ENCODE results near the gene ANKRD44. TPM values are rescaled to one million over a fixed set of nuclear protein-coding genes. Genes with fewer than 3 reads are reported as not detected.

Gene ANKRD44
- total and polyA plus RNA-seq, 4 experiments from 2014 or later, result 51.5 to 248 (median 158) TPM

DNA sequence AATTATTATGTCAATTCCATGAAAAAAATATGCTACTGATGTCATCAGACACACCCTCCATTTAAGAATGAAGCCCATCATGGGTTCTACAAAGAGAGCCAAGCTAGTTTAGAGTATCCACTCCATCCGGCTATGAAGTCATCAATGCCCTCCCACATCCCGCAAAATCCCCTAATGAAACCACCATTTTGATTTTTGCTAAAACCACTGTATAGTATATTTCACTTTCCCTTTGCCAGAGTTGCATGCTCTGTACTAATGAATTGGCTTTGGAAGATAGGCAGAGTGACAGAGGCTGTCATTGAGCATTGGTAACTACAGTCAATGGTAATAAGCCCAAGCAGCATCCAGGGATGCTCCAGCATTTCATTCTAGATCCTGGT, 118.6 kb downstream of the ANKRD44 start:
- H3K9me3 ChIP-seq (ENCODE audit: control insufficient read depth in 1 of 2, low read length in 2 of 2), result no peaks in the 10 kb centered on the region
- DNase-seq, result peak; percentile 69 to 90 (median 79)
- CTCF ChIA-PET (ENCODE audit: partially characterized antibody), result interaction anchor here (0.7 to 4.2 kb wide), 30 partner anchors 9 to 186 kb away, joined by 3 to 129 read pairs (median 8); partner anchors contain the start of gene ANKRD44
- H3K36me3 ChIP-seq (ENCODE audit: insufficient read depth, low read length), result peaks cover under 1% of the 10 kb centered on the region
- H3K4me3 ChIP-seq (ENCODE audit: low read length in 2 of 2), result no peak overlapping the region
- H3K4me1 ChIP-seq (ENCODE audit: insufficient read depth, low read length), result peaks cover 92% of the 10 kb centered on the region
- POLR2A ChIA-PET (ENCODE audit: partially characterized antibody), result interaction anchor here (0.7 to 4.2 kb wide), 22 partner anchors 14 to 164 kb away, joined by 3 to 98 read pairs (median 5); partner anchors contain the start of gene ANKRD44
- Mint-ChIP-seq H3K27me3 (no peaks in the 10 kb centered on the region), H3K4me1 (peaks cover 68 to 86% (median 76%) of the 10 kb centered on the region in 4 donors), H3K36me3 (peaks cover 0 to 17% of the 10 kb centered on the region in 2 donors), H3K9me3 (no peaks in the 10 kb centered on the region), H3K27ac (peak overlapping the region; percentile 64 to 93 (median 89)), H3K4me3 (peak overlapping the region; percentile 27 to 73 (median 62))
- H3K27me3 ChIP-seq (ENCODE audit: insufficient read depth, low read length), result no peaks in the 10 kb centered on the region
- H3K27ac ChIP-seq (ENCODE audit: low read depth, low read length), result peak overlapping the region; percentile 77
- intact Hi-C loops (cut with micrococcal nuclease), result loop anchor here (1.0 to 10.0 kb wide), 7 partner anchors 7 to 1027 kb away; partner anchors contain the start of gene ANKRD44

DNA sequence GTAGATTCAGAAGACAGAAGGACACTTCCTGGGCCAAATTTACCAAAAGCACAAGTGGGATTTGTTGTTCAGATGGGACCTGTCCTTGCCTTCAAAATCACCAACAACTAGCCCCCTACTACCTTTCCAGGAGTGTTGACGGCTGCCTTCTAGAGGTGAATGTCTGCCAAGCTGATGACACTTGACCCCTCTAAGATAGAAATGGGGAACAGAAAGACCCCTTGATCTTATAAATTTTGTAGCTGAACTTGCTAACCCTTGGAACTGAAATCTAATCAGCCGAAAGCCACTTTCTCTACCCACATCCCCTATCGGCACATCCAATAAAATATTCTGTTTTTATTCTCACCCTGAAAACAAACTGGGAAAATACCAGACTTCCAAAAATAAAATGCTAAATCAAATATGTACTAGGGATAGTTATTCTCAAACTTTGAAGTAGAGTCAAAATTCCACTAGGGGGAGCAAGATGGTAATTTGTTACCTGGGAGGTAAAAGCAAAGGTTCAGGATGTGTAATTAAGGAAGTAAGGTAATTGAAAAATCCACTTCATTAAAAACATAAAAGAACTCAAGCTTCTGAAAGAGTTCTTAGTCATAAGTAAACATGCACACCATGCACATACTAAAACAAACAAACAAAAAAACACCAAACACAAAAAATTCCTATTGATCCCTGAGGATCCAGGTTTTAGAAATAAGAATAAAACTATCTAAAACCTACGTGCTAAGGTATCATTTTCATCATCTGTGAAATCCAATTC, 119.2 kb downstream of the ANKRD44 start:
- Histone ChIP-seq H3K27me3 (ENCODE audit: insufficient read depth, low read length) (no peaks in the 10 kb centered on the region), H3K36me3 (ENCODE audit: insufficient read depth, low read length) (peaks cover 3% of the 10 kb centered on the region), H3K9me3 (ENCODE audit: control insufficient read depth in 1 of 2, low read length in 2 of 2) (no peaks in the 10 kb centered on the region), H3K4me3 (ENCODE audit: low read length in 2 of 2) (no peak overlapping the region), H3K27ac (ENCODE audit: low read depth, low read length) (peak overlapping the region; percentile 77), H3K4me1 (ENCODE audit: insufficient read depth, low read length) (peaks cover 90% of the 10 kb centered on the region)
- Mint-ChIP-seq H3K36me3 (peaks cover under 1 to 15% of the 10 kb centered on the region in 2 donors), H3K27ac (peak overlapping the region; percentile 64 to 93 (median 89)), H3K27me3 (no peaks in the 10 kb centered on the region), H3K9me3 (no peaks in the 10 kb centered on the region), H3K4me3 (peak overlapping the region in 7 of 8 donors; percentile 27 to 73 (median 60)), H3K4me1 (peaks cover 64 to 85% (median 73%) of the 10 kb centered on the region in 4 donors)
- ChIA-PET POLR2A (ENCODE audit: partially characterized antibody) (interaction anchor here (0.7 to 4.2 kb wide), 25 partner anchors 7 to 165 kb away, joined by 3 to 98 read pairs (median 5); partner anchors contain the start of gene ANKRD44), CTCF (ENCODE audit: partially characterized antibody) (interaction anchor here (0.7 to 4.2 kb wide), 40 partner anchors 9 to 187 kb away, joined by 3 to 129 read pairs (median 4); partner anchors contain the start of gene ANKRD44)
- intact Hi-C loops (cut with micrococcal nuclease), result loop anchor here (1.0 to 10.0 kb wide), 7 partner anchors 8 to 1027 kb away; partner anchors contain the start of gene ANKRD44
- peak in 4 of 5 donors; percentile 69 to 75 (median 74) for DNase-seq

DNA sequence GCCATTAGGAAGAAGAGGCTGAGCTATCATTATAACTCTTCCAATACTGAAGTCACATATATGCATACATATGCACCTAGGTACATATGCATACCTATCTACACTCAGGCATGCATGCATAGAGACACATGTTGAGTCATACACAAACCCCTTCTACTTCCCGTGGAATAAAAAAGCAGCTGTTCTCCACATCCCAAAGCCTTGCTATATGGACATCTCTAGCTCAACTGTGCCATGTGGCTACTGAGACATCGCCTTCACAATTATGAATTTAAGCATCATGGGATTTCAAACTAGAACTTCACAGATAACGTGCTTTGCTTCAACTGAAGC, 120.5 kb downstream of the ANKRD44 start:
- Histone ChIP-seq H3K4me3 (ENCODE audit: low read length in 2 of 2) (no peak overlapping the region), H3K4me1 (ENCODE audit: insufficient read depth, low read length) (peaks cover 79% of the 10 kb centered on the region), H3K9me3 (ENCODE audit: control insufficient read depth in 1 of 2, low read length in 2 of 2) (no peaks in the 10 kb centered on the region), H3K27me3 (ENCODE audit: insufficient read depth, low read length) (no peaks in the 10 kb centered on the region), H3K36me3 (ENCODE audit: insufficient read depth, low read length) (peaks cover 12% of the 10 kb centered on the region), H3K27ac (ENCODE audit: low read depth, low read length) (peak overlapping the region; percentile 18)
- ChIA-PET CTCF (ENCODE audit: partially characterized antibody) (interaction anchor here (0.6 to 4.2 kb wide), 21 partner anchors 9 to 188 kb away, joined by 3 to 129 read pairs (median 4); partner anchors contain the start of gene ANKRD44), POLR2A (ENCODE audit: partially characterized antibody) (interaction anchor here (1.1 to 4.2 kb wide), 6 partner anchors 9 to 133 kb away, joined by 3 to 98 read pairs (median 10); partner anchors contain the start of gene ANKRD44)
- no peak for DNase-seq
- no peak overlapping the region for H3K4me3 Mint-ChIP-seq
- peaks cover 61 to 85% (median 71%) of the 10 kb centered on the region in 4 donors for H3K4me1 Mint-ChIP-seq
- intact Hi-C loops (cut with micrococcal nuclease), result loop anchor here (2.0 to 10.0 kb wide), 3 partner anchors 17 to 1025 kb away; no protein-coding TSS in a partner anchor
- no peaks in the 10 kb centered on the region for H3K9me3 Mint-ChIP-seq
- no peaks in the 10 kb centered on the region for H3K27me3 Mint-ChIP-seq
- peaks cover 12 to 26% of the 10 kb centered on the region in 2 donors for H3K36me3 Mint-ChIP-seq
- H3K27ac Mint-ChIP-seq, result peak overlapping the region in 3 of 7 donors; percentile 18 to 85 (median 29)

DNA sequence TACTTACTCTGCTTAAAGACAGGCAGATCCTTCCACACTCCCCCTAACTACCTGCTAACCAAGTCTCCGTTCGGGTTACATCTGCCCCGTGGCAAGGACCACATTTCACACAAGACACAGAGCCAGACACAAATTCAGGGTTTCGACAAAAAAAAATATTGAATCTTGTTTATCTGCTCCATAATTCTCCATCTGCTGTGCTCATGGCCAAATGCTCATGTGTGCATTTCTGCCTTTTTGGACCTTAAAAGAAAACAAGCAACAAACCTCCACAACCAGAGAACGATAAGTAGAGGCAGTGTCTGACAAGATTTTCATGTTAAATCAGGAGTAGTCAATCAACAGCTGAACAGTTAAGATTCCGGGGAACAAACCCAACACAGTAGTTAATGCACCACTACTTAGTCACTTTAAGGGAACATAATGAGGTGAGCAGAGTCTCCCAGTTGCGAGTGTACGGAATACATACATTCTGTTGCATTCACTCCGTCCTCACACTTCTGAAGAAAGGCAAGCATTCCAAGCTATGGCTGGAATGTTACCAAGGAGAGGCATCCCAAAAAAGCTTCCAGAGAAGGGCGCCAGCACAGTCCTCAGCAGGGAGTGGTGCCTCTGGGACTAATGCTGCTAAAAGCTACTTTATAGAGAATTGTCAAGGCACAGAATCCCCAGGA, 121.0 kb downstream of the ANKRD44 start:
- Histone ChIP-seq H3K4me1 (ENCODE audit: insufficient read depth, low read length) (peaks cover 79% of the 10 kb centered on the region), H3K27me3 (ENCODE audit: insufficient read depth, low read length) (no peaks in the 10 kb centered on the region), H3K4me3 (ENCODE audit: low read length in 2 of 2) (no peak overlapping the region), H3K36me3 (ENCODE audit: insufficient read depth, low read length) (peaks cover 17% of the 10 kb centered on the region), H3K9me3 (ENCODE audit: control insufficient read depth in 1 of 2, low read length in 2 of 2) (no peaks in the 10 kb centered on the region), H3K27ac (ENCODE audit: low read depth, low read length) (peak overlapping the region; percentile 18)
- Mint-ChIP-seq H3K27ac (peak overlapping the region; percentile 24 to 85 (median 69)), H3K9me3 (no peaks in the 10 kb centered on the region), H3K36me3 (peaks cover 15 to 31% of the 10 kb centered on the region in 2 donors), H3K4me1 (peaks cover 59 to 83% (median 68%) of the 10 kb centered on the region in 4 donors), H3K4me3 (peak overlapping the region in 3 of 8 donors; percentile 3 to 29 (median 7)), H3K27me3 (no peaks in the 10 kb centered on the region)
- ChIA-PET POLR2A (ENCODE audit: partially characterized antibody) (interaction anchor here (1.1 to 4.2 kb wide), 3 partner anchors 9 to 121 kb away, joined by 3 to 98 read pairs (median 6); partner anchors contain the start of gene ANKRD44), CTCF (ENCODE audit: partially characterized antibody) (interaction anchor here (0.6 to 4.2 kb wide), 17 partner anchors 8 to 179 kb away, joined by 3 to 129 read pairs (median 4); partner anchors contain the start of gene ANKRD44)
- intact Hi-C loops (cut with micrococcal nuclease), result loop anchor here (2.0 to 10.0 kb wide), 3 partner anchors 17 to 1025 kb away; no protein-coding TSS in a partner anchor
- DNase-seq, result no peak

DNA sequence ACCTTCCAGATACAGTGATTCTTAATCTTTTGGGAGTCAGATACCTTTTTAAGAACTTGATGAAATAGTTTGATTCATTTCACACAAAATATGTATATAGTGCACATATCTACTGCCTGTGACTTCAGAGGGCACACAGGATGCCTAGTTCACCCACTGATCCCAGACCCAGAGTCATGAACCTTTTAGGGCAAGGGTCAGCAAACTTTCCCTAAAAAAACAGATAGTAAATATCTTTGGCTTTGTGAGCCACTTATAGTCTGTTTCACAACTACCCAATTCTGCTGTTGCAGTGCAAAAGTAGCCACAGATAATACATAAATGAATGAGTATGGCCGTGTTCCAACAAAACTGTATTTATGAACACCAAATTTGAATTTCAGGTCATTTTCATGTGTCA, 124.9 kb downstream of the ANKRD44 start:
- Mint-ChIP-seq H3K36me3 (peaks cover 41 to 60% of the 10 kb centered on the region in 2 donors), H3K9me3 (no peaks in the 10 kb centered on the region), H3K27me3 (no peaks in the 10 kb centered on the region), H3K4me3 (peak overlapping the region in 1 of 8 donors; percentile 7), H3K27ac (peak overlapping the region in 3 of 7 donors; percentile 23 to 80 (median 56)), H3K4me1 (peaks cover 67 to 93% (median 79%) of the 10 kb centered on the region in 4 donors)
- peaks cover 81% of the 10 kb centered on the region for H3K4me1 ChIP-seq (ENCODE audit: insufficient read depth, low read length)
- H3K27ac ChIP-seq (ENCODE audit: low read depth, low read length), result no peak overlapping the region
- intact Hi-C loops (cut with micrococcal nuclease), result loop anchor here (1.0 kb wide), 1 partner anchor 10 kb away; no protein-coding TSS in a partner anchor
- no peaks in the 10 kb centered on the region for H3K9me3 ChIP-seq (ENCODE audit: control insufficient read depth in 1 of 2, low read length in 2 of 2)
- H3K4me3 ChIP-seq (ENCODE audit: low read length in 2 of 2), result no peak overlapping the region
- peaks cover 36% of the 10 kb centered on the region for H3K36me3 ChIP-seq (ENCODE audit: insufficient read depth, low read length)
- POLR2A ChIA-PET (ENCODE audit: partially characterized antibody), result no interaction called here
- CTCF ChIA-PET (ENCODE audit: partially characterized antibody), result interaction anchor here (2.9 kb wide), 1 partner anchor 72 kb away, joined by 10 read pairs; no protein-coding TSS in a partner anchor
- no peak for DNase-seq
- H3K27me3 ChIP-seq (ENCODE audit: insufficient read depth, low read length), result no peaks in the 10 kb centered on the region

DNA sequence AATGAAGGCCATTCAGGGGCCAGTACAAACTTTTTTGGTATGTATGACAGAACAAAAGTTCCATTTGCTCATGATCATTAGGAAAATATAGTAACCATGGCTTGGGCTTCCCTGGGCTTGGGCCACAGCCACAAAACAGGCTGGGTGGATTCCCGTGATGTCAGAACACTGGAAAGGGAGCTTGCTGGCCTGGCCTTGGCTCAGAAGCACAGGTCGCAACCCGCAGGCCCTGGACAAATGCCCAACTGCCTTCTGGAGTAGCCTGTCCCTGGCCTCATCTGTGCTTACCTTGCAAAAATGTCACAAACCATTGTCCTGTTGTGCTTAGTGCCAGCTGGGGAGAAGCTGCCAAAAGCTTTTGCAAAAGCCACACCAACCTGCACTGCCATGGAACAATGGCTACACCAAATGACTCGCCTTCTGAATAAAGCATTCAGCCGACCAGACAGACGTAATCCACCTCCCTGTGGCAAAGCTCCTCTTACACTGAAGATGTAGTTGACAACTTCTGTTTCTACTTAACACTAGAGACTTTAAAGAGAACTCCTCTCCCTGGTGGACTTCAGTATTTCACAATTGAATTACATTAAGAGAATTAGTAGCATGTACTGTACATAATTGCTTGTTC, 125.5 kb downstream of the ANKRD44 start:
- peaks cover 36% of the 10 kb centered on the region for H3K36me3 ChIP-seq (ENCODE audit: insufficient read depth, low read length)
- peak overlapping the region in 4 of 7 donors; percentile 27 to 92 (median 63) for H3K27ac Mint-ChIP-seq
- CTCF ChIA-PET (ENCODE audit: partially characterized antibody), result interaction anchor here (0.6 to 2.9 kb wide), 4 partner anchors 52 to 129 kb away, joined by 3 to 10 read pairs (median 3); no protein-coding TSS in a partner anchor
- POLR2A ChIA-PET (ENCODE audit: partially characterized antibody), result no interaction called here
- intact Hi-C loops (cut with micrococcal nuclease), result loop anchor here (1.0 to 5.0 kb wide), 2 partner anchors 10 to 38 kb away; no protein-coding TSS in a partner anchor
- H3K27me3 ChIP-seq (ENCODE audit: insufficient read depth, low read length), result no peaks in the 10 kb centered on the region
- no peaks in the 10 kb centered on the region for H3K27me3 Mint-ChIP-seq
- H3K4me1 ChIP-seq (ENCODE audit: insufficient read depth, low read length), result peaks cover 79% of the 10 kb centered on the region
- DNase-seq, result no peak
- no peak overlapping the region for H3K4me3 ChIP-seq (ENCODE audit: low read length in 2 of 2)
- H3K36me3 Mint-ChIP-seq, result peaks cover 46 to 62% of the 10 kb centered on the region in 2 donors
- H3K9me3 Mint-ChIP-seq, result no peaks in the 10 kb centered on the region
- H3K4me1 Mint-ChIP-seq, result peaks cover 68 to 94% (median 79%) of the 10 kb centered on the region in 4 donors
- H3K4me3 Mint-ChIP-seq, result peak overlapping the region in 2 of 8 donors; percentile 7 to 17
- H3K9me3 ChIP-seq (ENCODE audit: control insufficient read depth in 1 of 2, low read length in 2 of 2), result no peaks in the 10 kb centered on the region
- H3K27ac ChIP-seq (ENCODE audit: low read depth, low read length), result no peak overlapping the region

All from CD4-positive, alpha-beta memory T cell (primary cell).